Measurements from ENCODE around the gene NDP. TPM values are rescaled to one million over a fixed set of nuclear protein-coding genes. Genes with fewer than 3 reads are reported as not detected.

Gene NDP
- total RNA-seq, 1 experiment from 2014 or later, result 0.28 TPM

DNA sequence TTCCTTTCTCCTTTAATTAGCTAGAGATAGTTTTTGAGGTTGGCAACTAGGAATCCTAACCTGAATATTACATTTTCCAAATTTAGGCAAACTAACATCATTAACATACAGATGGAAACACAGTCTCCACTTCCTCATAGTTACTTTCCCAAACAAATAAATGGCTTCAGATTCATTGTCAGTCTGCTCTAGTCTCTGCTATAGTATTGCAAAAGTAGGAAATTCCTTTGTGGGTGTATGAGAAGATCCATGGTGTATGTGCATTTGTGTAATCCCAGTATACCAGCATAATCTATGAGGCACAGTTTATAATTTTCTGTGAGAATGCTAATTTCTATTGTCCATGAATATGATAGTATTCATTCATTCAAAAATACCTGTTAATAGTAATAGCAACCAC lies 3.0 kb upstream of the NDP start:
- Mint-ChIP-seq H3K9me3 (no peaks in the 10 kb centered on the region), H3K27me3 (ENCODE audit: low read depth) (peaks cover 20% of the 10 kb centered on the region), H3K4me3 (no peak overlapping the region), H3K4me1 (peaks cover 29% of the 10 kb centered on the region), H3K36me3 (no peaks in the 10 kb centered on the region), H3K27ac (no peak overlapping the region)
- POLR2A ChIA-PET, result no interaction called here
- ATAC-seq (no peak), DNase-seq (ENCODE audit: low spot score) (no peak)
- CTCF ChIA-PET, result no interaction called here
- TF ChIP-seq, protein P1, sequence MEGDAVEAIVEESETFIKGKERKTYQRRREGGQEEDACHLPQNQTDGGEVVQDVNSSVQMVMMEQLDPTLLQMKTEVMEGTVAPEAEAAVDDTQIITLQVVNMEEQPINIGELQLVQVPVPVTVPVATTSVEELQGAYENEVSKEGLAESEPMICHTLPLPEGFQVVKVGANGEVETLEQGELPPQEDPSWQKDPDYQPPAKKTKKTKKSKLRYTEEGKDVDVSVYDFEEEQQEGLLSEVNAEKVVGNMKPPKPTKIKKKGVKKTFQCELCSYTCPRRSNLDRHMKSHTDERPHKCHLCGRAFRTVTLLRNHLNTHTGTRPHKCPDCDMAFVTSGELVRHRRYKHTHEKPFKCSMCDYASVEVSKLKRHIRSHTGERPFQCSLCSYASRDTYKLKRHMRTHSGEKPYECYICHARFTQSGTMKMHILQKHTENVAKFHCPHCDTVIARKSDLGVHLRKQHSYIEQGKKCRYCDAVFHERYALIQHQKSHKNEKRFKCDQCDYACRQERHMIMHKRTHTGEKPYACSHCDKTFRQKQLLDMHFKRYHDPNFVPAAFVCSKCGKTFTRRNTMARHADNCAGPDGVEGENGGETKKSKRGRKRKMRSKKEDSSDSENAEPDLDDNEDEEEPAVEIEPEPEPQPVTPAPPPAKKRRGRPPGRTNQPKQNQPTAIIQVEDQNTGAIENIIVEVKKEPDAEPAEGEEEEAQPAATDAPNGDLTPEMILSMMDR (IDR thresholded peaks at IDR 0.05), result no peak
- no peak for TF ChIP-seq ZNF232 (CRISPR knock-in tag; IDR thresholded peaks at IDR 0.05)
- TF ChIP-seq, protein P2, sequence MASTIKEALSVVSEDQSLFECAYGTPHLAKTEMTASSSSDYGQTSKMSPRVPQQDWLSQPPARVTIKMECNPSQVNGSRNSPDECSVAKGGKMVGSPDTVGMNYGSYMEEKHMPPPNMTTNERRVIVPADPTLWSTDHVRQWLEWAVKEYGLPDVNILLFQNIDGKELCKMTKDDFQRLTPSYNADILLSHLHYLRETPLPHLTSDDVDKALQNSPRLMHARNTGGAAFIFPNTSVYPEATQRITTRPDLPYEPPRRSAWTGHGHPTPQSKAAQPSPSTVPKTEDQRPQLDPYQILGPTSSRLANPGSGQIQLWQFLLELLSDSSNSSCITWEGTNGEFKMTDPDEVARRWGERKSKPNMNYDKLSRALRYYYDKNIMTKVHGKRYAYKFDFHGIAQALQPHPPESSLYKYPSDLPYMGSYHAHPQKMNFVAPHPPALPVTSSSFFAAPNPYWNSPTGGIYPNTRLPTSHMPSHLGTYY (CRISPR knock-in tag; IDR thresholded peaks at IDR 0.05), result no peak
- TF ChIP-seq EMX1 (CRISPR knock-in tag; IDR thresholded peaks at IDR 0.05), result no peak
- TF ChIP-seq, protein P3, sequence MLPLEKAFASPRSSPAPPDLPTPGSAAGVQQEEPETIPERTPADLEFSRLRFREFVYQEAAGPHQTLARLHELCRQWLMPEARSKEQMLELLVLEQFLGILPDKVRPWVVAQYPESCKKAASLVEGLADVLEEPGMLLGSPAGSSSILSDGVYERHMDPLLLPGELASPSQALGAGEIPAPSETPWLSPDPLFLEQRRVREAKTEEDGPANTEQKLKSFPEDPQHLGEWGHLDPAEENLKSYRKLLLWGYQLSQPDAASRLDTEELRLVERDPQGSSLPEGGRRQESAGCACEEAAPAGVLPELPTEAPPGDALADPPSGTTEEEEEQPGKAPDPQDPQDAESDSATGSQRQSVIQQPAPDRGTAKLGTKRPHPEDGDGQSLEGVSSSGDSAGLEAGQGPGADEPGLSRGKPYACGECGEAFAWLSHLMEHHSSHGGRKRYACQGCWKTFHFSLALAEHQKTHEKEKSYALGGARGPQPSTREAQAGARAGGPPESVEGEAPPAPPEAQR (CRISPR knock-in tag; IDR thresholded peaks at IDR 0.05), result no peak
- TF ChIP-seq, protein P4, sequence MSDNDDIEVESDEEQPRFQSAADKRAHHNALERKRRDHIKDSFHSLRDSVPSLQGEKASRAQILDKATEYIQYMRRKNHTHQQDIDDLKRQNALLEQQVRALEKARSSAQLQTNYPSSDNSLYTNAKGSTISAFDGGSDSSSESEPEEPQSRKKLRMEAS (CRISPR knock-in tag; IDR thresholded peaks at IDR 0.05), result no peak
- no peak for TF ChIP-seq JAZF1 (CRISPR knock-in tag; IDR thresholded peaks at IDR 0.05)
- TF ChIP-seq, protein P5, sequence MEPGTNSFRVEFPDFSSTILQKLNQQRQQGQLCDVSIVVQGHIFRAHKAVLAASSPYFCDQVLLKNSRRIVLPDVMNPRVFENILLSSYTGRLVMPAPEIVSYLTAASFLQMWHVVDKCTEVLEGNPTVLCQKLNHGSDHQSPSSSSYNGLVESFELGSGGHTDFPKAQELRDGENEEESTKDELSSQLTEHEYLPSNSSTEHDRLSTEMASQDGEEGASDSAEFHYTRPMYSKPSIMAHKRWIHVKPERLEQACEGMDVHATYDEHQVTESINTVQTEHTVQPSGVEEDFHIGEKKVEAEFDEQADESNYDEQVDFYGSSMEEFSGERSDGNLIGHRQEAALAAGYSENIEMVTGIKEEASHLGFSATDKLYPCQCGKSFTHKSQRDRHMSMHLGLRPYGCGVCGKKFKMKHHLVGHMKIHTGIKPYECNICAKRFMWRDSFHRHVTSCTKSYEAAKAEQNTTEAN (CRISPR knock-in tag; IDR thresholded peaks at IDR 0.05), result no peak
- TF ChIP-seq, protein P6, sequence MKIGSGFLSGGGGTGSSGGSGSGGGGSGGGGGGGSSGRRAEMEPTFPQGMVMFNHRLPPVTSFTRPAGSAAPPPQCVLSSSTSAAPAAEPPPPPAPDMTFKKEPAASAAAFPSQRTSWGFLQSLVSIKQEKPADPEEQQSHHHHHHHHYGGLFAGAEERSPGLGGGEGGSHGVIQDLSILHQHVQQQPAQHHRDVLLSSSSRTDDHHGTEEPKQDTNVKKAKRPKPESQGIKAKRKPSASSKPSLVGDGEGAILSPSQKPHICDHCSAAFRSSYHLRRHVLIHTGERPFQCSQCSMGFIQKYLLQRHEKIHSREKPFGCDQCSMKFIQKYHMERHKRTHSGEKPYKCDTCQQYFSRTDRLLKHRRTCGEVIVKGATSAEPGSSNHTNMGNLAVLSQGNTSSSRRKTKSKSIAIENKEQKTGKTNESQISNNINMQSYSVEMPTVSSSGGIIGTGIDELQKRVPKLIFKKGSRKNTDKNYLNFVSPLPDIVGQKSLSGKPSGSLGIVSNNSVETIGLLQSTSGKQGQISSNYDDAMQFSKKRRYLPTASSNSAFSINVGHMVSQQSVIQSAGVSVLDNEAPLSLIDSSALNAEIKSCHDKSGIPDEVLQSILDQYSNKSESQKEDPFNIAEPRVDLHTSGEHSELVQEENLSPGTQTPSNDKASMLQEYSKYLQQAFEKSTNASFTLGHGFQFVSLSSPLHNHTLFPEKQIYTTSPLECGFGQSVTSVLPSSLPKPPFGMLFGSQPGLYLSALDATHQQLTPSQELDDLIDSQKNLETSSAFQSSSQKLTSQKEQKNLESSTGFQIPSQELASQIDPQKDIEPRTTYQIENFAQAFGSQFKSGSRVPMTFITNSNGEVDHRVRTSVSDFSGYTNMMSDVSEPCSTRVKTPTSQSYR (CRISPR knock-in tag; IDR thresholded peaks at IDR 0.05), result no peak
- no peak for TF ChIP-seq CBFB (CRISPR knock-in tag; IDR thresholded peaks at IDR 0.05; ENCODE audit: low read depth)
- TF ChIP-seq RORB (CRISPR knock-in tag; IDR thresholded peaks at IDR 0.05), result no peak
- TF ChIP-seq, protein P7, sequence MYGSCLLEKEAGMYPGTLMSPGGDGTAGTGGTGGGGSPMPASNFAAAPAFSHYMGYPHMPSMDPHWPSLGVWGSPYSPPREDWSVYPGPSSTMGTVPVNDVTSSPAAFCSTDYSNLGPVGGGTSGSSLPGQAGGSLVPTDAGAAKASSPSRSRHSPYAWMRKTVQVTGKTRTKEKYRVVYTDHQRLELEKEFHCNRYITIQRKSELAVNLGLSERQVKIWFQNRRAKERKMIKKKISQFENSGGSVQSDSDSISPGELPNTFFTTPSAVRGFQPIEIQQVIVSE (CRISPR knock-in tag; IDR thresholded peaks at IDR 0.05; ENCODE audit: borderline replicate concordance), result no peak
- TF ChIP-seq IRF2 (CRISPR knock-in tag; IDR thresholded peaks at IDR 0.05; ENCODE audit: borderline replicate concordance, low read depth), result no peak
- no peak for TF ChIP-seq NFE2L1 (CRISPR knock-in tag; IDR thresholded peaks at IDR 0.05)
- no peak for TF ChIP-seq SOX15 (CRISPR knock-in tag; IDR thresholded peaks at IDR 0.05)
- no peak for TF ChIP-seq SMAD4 (CRISPR knock-in tag; IDR thresholded peaks at IDR 0.05)
- TF ChIP-seq, protein P8, sequence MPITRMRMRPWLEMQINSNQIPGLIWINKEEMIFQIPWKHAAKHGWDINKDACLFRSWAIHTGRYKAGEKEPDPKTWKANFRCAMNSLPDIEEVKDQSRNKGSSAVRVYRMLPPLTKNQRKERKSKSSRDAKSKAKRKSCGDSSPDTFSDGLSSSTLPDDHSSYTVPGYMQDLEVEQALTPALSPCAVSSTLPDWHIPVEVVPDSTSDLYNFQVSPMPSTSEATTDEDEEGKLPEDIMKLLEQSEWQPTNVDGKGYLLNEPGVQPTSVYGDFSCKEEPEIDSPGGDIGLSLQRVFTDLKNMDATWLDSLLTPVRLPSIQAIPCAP (CRISPR knock-in tag; IDR thresholded peaks at IDR 0.05), result no peak
- no peak for TF ChIP-seq PRRX2 (CRISPR knock-in tag; IDR thresholded peaks at IDR 0.05)
- no peak for TF ChIP-seq ESRRA (CRISPR knock-in tag; IDR thresholded peaks at IDR 0.05; ENCODE audit: borderline replicate concordance)

Measured in WTC11 (cell line).